GM23338 (cell line): ENCODE data around the gene CNTNAP2. TPM values are rescaled to one million over a fixed set of nuclear protein-coding genes. Genes with fewer than 3 reads are reported as not detected.

Experiments used
- ATAC-seq: fragments of 200-7000 bp; cut with Tn5 transposase; 3 replicates; pipeline ENCODE4 v1.9.1; 2020
- DNase-seq: peaks from one replicate; pipeline ENCODE4 v3.0.0-alpha.2; 2015; ENCODE audit warnings: low spot score
- H2AFZ ChIP-seq: fragments of 200-600 bp; sonication (generic); 2 replicates; pipeline ENCODE4 v1.8.0; 2016; ENCODE audit warnings: antibody characterized with exemption, mild to moderate bottlenecking, moderate library complexity
- H3F3A ChIP-seq: fragments of 200-600 bp; sonication (generic); replicated peaks from 2 replicates; pipeline ENCODE4 v1.8.0; 2017; ENCODE audit warnings: antibody characterized with exemption, mixed run types, low read depth
- H3K27ac ChIP-seq: fragments of 200-600 bp; sonication (generic); 2 replicates; pipeline ENCODE4 v1.6.1; 2016; ENCODE audit warnings: low read depth
- H3K27me3 ChIP-seq: fragments of 200-600 bp; sonication (generic); 2 replicates; pipeline ENCODE4 v1.8.0; 2016; ENCODE audit warnings: mild to moderate bottlenecking, mixed run types, moderate library complexity; ENCODE audit not compliant: insufficient read depth
- H3K36me3 ChIP-seq: fragments of 200-600 bp; sonication (generic); 2 replicates; pipeline ENCODE4 v1.8.0; 2016; ENCODE audit warnings: mild to moderate bottlenecking; ENCODE audit not compliant: insufficient read depth
- H3K4me1 ChIP-seq: fragments of 200-600 bp; sonication (generic); 2 replicates; pipeline ENCODE4 v1.8.0; 2016; ENCODE audit warnings: mild to moderate bottlenecking, moderate library complexity; ENCODE audit not compliant: insufficient read depth
- H3K4me2 ChIP-seq: fragments of 200-600 bp; sonication (generic); 2 replicates; pipeline ENCODE4 v1.7.1; 2017; ENCODE audit warnings: mixed run types
- H3K4me3 ChIP-seq: fragments of 200-600 bp; sonication (generic); 2 replicates; pipeline ENCODE4 v1.6.1; 2016; ENCODE audit warnings: mixed run types
- H3K79me2 ChIP-seq: fragments of 200-600 bp; sonication (generic); replicated peaks from 2 replicates; pipeline ENCODE4 v1.8.0; 2017; ENCODE audit warnings: mild to moderate bottlenecking; ENCODE audit not compliant: insufficient read depth
- H3K9me2 ChIP-seq: fragments of 200-600 bp; sonication (generic); 2 replicates; pipeline ENCODE4 v1.8.0; 2017; ENCODE audit not compliant: insufficient read depth
- H4K20me1 ChIP-seq: fragments of 200-600 bp; sonication (generic); replicated peaks from 2 replicates; pipeline ENCODE4 v1.8.0; 2017; ENCODE audit warnings: mild to moderate bottlenecking; ENCODE audit not compliant: insufficient read depth
- H3K27ac Mint-ChIP-seq: 2 replicates; pipeline ENCODE4 v1.8.0; 2020; ENCODE audit warnings: inconsistent platforms, mild to moderate bottlenecking, moderate library complexity, mixed read lengths
- H3K27me3 Mint-ChIP-seq: 3 replicates; pipeline ENCODE4 v1.8.0; 2022; ENCODE audit warnings: low read depth, mild to moderate bottlenecking, moderate library complexity, mixed read lengths, inconsistent platforms; ENCODE audit not compliant: insufficient read depth, poor library complexity
- H3K36me3 Mint-ChIP-seq: 3 replicates; pipeline ENCODE4 v1.8.0; 2021; ENCODE audit warnings: low read depth, mild to moderate bottlenecking, inconsistent platforms, moderate library complexity, mixed read lengths
- H3K4me1 Mint-ChIP-seq: 3 replicates; pipeline ENCODE4 v1.8.0; 2020; ENCODE audit warnings: mild to moderate bottlenecking, inconsistent platforms, mixed read lengths
- H3K4me3 Mint-ChIP-seq: 3 replicates; pipeline ENCODE4 v1.8.0; 2021; ENCODE audit warnings: moderate library complexity, mild to moderate bottlenecking, inconsistent platforms, mixed read lengths
- H3K9me3 Mint-ChIP-seq: 3 replicates; pipeline ENCODE4 v1.8.0; 2020; ENCODE audit warnings: moderate library complexity, mild to moderate bottlenecking, inconsistent platforms, mixed read lengths
- CREB1 ChIP-seq: fragments of 250-450 bp; sonication (Bioruptor Pico); IDR thresholded peaks from 2 replicates; pipeline ENCODE4 v1.5.0; 2020; ENCODE audit warnings: low read depth, mild to moderate bottlenecking, moderate library complexity
- CTCF ChIP-seq, 2 experiments: fragments of 200-600 bp in 1 of 2; sonication (generic) in 1 of 2; conservative IDR thresholded peaks; 2 replicates each; pipeline versions ENCODE4 v1.5.1 to v1.6.1; 2016 to 2017; ENCODE audit warnings: antibody characterized with exemption in 2 of 2, low read depth in 2 of 2, mild to moderate bottlenecking in 2 of 2, moderate library complexity in 1 of 2
- ETS1 ChIP-seq: IDR thresholded peaks from 2 replicates; pipeline ENCODE4 v1.6.1; 2016; ENCODE audit warnings: antibody characterized with exemption
- EZH2 ChIP-seq: fragments of 200-600 bp; sonication (generic); IDR thresholded peaks from one replicate; pipeline ENCODE4 v1.8.0; 2017; ENCODE audit warnings: antibody characterized with exemption, mild to moderate bottlenecking, low read depth; ENCODE audit not compliant: unreplicated experiment
- EZH2phosphoT487 ChIP-seq: fragments of 200-600 bp; sonication (generic); IDR thresholded peaks from one replicate; pipeline ENCODE4 v1.8.1; 2018; ENCODE audit warnings: antibody characterized with exemption; ENCODE audit not compliant: unreplicated experiment
- JUNB ChIP-seq: IDR thresholded peaks from one replicate; pipeline ENCODE4 v1.6.1; 2016; ENCODE audit warnings: antibody characterized with exemption; ENCODE audit not compliant: unreplicated experiment
- NANOG ChIP-seq: IDR thresholded peaks from 2 replicates; pipeline ENCODE4 v1.6.1; 2016; ENCODE audit warnings: antibody characterized with exemption, borderline replicate concordance
- POLR2AphosphoS5 ChIP-seq: IDR thresholded peaks from 2 replicates; pipeline ENCODE4 v1.6.1; 2016; ENCODE audit warnings: antibody characterized with exemption, low read depth
- REST ChIP-seq: IDR thresholded peaks from one replicate; pipeline ENCODE4 v1.6.1; 2018; ENCODE audit warnings: antibody characterized with exemption; ENCODE audit not compliant: unreplicated experiment
- STAT1 ChIP-seq: IDR thresholded peaks from one replicate; pipeline ENCODE4 v1.6.1; 2016; ENCODE audit warnings: antibody characterized with exemption; ENCODE audit not compliant: unreplicated experiment
- ZNF114 ChIP-seq: fragments of 250-450 bp; sonication (Bioruptor Pico); IDR thresholded peaks from 2 replicates; pipeline ENCODE4 v1.5.0; 2020; ENCODE audit warnings: mild to moderate bottlenecking, moderate library complexity
- ZNF331 ChIP-seq: fragments of 250-450 bp; sonication (Bioruptor Pico); IDR thresholded peaks from 2 replicates; pipeline ENCODE4 v1.5.0; 2020; ENCODE audit warnings: low read depth, mild to moderate bottlenecking, moderate library complexity
- ZNF462 ChIP-seq: fragments of 250-450 bp; sonication (Bioruptor Pico); IDR thresholded peaks from 2 replicates; pipeline ENCODE4 v1.5.0; 2020; ENCODE audit warnings: mild to moderate bottlenecking, moderate library complexity
- polyA plus RNA-seq: library from polyadenylated mRNA; unstranded; fragments of >200 nt; fragmentation: Nextera tagmentation; extraction: Ambion mirVana; gene quantifications from 2 replicates; pipeline ENCODE4 v1.2.1, GENCODE V29; 2016
- total RNA-seq: library from RNA; depleted of rRNA; stranded (reverse); fragments of >200 nt; shearing (Covaris generic); gene quantifications from 2 replicates; pipeline ENCODE4 v1.2.3, GENCODE V29; 2014

The CNTNAP2 gene
- total and polyA plus RNA-seq, 2 experiments from 2014 or later: 38.2 to 61.3 TPM

- peaks cover 6% of the 10 kb centered on the region for H3K4me1 Mint-ChIP-seq
- no peak for ATAC-seq
These were observed 1864.5 kb downstream of the CNTNAP2 start for GRCh38 chr7:147980826-147981813.

More at GRCh38 chr7:147980826-147981813, 1864.5 kb downstream of the CNTNAP2 start:
- Histone ChIP-seq H3K4me2 (no peak overlapping the region), H3K4me3 (no peak overlapping the region), H3K27me3 (no peaks in the 10 kb centered on the region), H3K36me3 (no peaks in the 10 kb centered on the region), H3F3A (no peaks in the 10 kb centered on the region), H2AFZ (no peak overlapping the region), H3K27ac (no peak overlapping the region), H3K9me2 (no peaks in the 10 kb centered on the region), H3K79me2 (no peaks in the 10 kb centered on the region), H3K4me1 (no peaks in the 10 kb centered on the region), H4K20me1 (no peaks in the 10 kb centered on the region)
- no peak overlapping the region for H3K4me3 Mint-ChIP-seq
- no peaks in the 10 kb centered on the region for H3K27me3 Mint-ChIP-seq
- H3K27ac Mint-ChIP-seq: no peak overlapping the region
- TF ChIP-seq ETS1 (no peak), ZNF114 (CRISPR knock-in tag) (no peak), EZH2 (no peak), POLR2AphosphoS5 (no peak), ZNF331 (no peak), CREB1 (CRISPR knock-in tag) (no peak), ZNF462 (CRISPR knock-in tag) (no peak), CTCF (conservative IDR thresholded peaks at IDR 0.05; ENCODE audit: low read depth in 2 of 2) (no peak), NANOG (no peak), EZH2phosphoT487 (no peak), REST (no peak), JUNB (no peak), STAT1 (no peak)
- H3K9me3 Mint-ChIP-seq: peaks cover 28% of the 10 kb centered on the region
- H3K36me3 Mint-ChIP-seq: peaks cover 13% of the 10 kb centered on the region; the same call in 2 of the 3 replicates
- no peak for DNase-seq
